Fibroblast of pulmonary artery (primary cell): Measurements from ENCODE around the gene ZFYVE1.
"Not testable (repeated sequence)": the region's sequence is repeated elsewhere in the genome, so short reads cannot be mapped to it uniquely, and the experiment has no call there.

Experiments used
- DNase-seq: peaks from one replicate; pipeline ENCODE4 v3.0.0-alpha.2; 2010; ENCODE audit warnings: low read depth
- H3K4me3 ChIP-seq: replicated peaks from 2 replicates; pipeline ENCODE4 v1.5.1; 2011; ENCODE audit warnings: low read depth, mild to moderate bottlenecking, control low read depth, low read length, moderate library complexity
- CTCF ChIP-seq: IDR thresholded peaks from 2 replicates; pipeline ENCODE4 v1.5.1; 2011; ENCODE audit warnings: mild to moderate bottlenecking, control low read depth, low read length, inconsistent platforms; ENCODE audit errors: missing control alignments

ZFYVE1 gene

GRCh38 chr14:73049428-73049827 is 22.5 kb upstream of the ZFYVE1 start:
- TF ChIP-seq CTCF: no peak
- no peak overlapping the region for H3K4me3 ChIP-seq
- DNase-seq: no peak

GRCh38 chr14:73047808-73048207 is 20.9 kb upstream of the ZFYVE1 start:
- no peak overlapping the region for H3K4me3 ChIP-seq
- no peak for DNase-seq
- TF ChIP-seq CTCF: no peak

GRCh38 chr14:73036706-73037450 is 10.0 kb upstream of the ZFYVE1 start:
- not testable (repeated sequence) for H3K4me3 ChIP-seq, DNase-seq

- no peak overlapping the region for H3K4me3 ChIP-seq
- no peak for TF ChIP-seq CTCF
- no peak for DNase-seq
These were observed 1.1 kb upstream of the ZFYVE1 start for GRCh38 chr14:73027984-73028383.

- no peak for TF ChIP-seq CTCF
- no peak for DNase-seq
- H3K4me3 ChIP-seq: peak overlapping the region; percentile 87
These were observed 640 bp upstream of the ZFYVE1 start for GRCh38 chr14:73027546-73027945.

GRCh38 chr14:73026243-73026844 is 562 bp downstream of the ZFYVE1 start:
- no peak for DNase-seq

GRCh38 chr14:73025544-73025943 is 1.4 kb downstream of the ZFYVE1 start:
- peak overlapping the region; percentile 87 for H3K4me3 ChIP-seq
- DNase-seq: peak; percentile 40
- TF ChIP-seq CTCF: peak; percentile 1

More at GRCh38 chr14:73026243-73026844, 562 bp downstream of the ZFYVE1 start:
- TF ChIP-seq CTCF: no peak
- H3K4me3 ChIP-seq: peak overlapping the region; percentile 87
